HG02943 (cell line): ENCODE data around the gene RUSF1.
A peak's percentile ranks its signal among the peaks of the same experiment; 100 is the strongest.
"Not testable (repeated sequence)": the region's sequence is repeated elsewhere in the genome, so short reads cannot be mapped to it uniquely, and the experiment has no call there.

Experiments
- ATAC-seq: cut with Tn5 transposase; IDR thresholded peaks from one replicate; pipeline ENCODE4 v1.9.1; 2021; ENCODE audit warnings: mild to moderate bottlenecking, low read depth, moderate library complexity; ENCODE audit not compliant: unreplicated experiment

RUSF1 gene

GRCh38 chr16:31519759-31520431 is 11.7 kb upstream of the RUSF1 start:
- no peak for ATAC-seq

GRCh38 chr16:31517800-31518402 is 9.7 kb upstream of the RUSF1 start:
- ATAC-seq = no peak

- ATAC-seq = no peak
These were observed 5.7 kb upstream of the RUSF1 start for GRCh38 chr16:31513884-31514283.

GRCh38 chr16:31513126-31513525 is 4.9 kb upstream of the RUSF1 start:
- ATAC-seq = no peak

GRCh38 chr16:31508706-31509195 is 560 bp upstream of the RUSF1 start:
- no peak for ATAC-seq

GRCh38 chr16:31507617-31507928 is 618 bp downstream of the RUSF1 start:
- peak; percentile 25 for ATAC-seq

- ATAC-seq = no peak
These were observed 2.7 kb downstream of the RUSF1 start for GRCh38 chr16:31505483-31505882.

- no peak for ATAC-seq
These were observed 4.0 kb downstream of the RUSF1 start for GRCh38 chr16:31504159-31504558.

- ATAC-seq = not testable (repeated sequence)
These were observed 4.6 kb downstream of the RUSF1 start for GRCh38 chr16:31503555-31503954.

- ATAC-seq = no peak
These were observed 5.2 kb downstream of the RUSF1 start for GRCh38 chr16:31502981-31503380.

GRCh38 chr16:31501966-31502348 is 6.2 kb downstream of the RUSF1 start:
- no peak for ATAC-seq

GRCh38 chr16:31501226-31501965 is 6.8 kb downstream of the RUSF1 start:
- ATAC-seq = no peak

GRCh38 chr16:31499928-31500327 is 8.3 kb downstream of the RUSF1 start:
- no peak for ATAC-seq

- ATAC-seq = no peak
These were observed 9.7 kb downstream of the RUSF1 start for GRCh38 chr16:31498493-31498892.

GRCh38 chr16:31496670-31497069 is 11.5 kb downstream of the RUSF1 start:
- no peak for ATAC-seq

GRCh38 chr16:31493506-31494125 is 14.6 kb downstream of the RUSF1 start:
- ATAC-seq = no peak

- no peak for ATAC-seq
These were observed 16.3 kb downstream of the RUSF1 start for GRCh38 chr16:31491778-31492418.

GRCh38 chr16:31489616-31490584 is 18.3 kb downstream of the RUSF1 start:
- ATAC-seq = no peak

GRCh38 chr16:31489298-31489564 is 19.0 kb downstream of the RUSF1 start:
- no peak for ATAC-seq
